IPS-20b (cell line): ENCODE data around the gene EXOC4.
"Not testable (repeated sequence)": the region's sequence is repeated elsewhere in the genome, so short reads cannot be mapped to it uniquely, and the experiment has no call there.

Experiments
- H3K27ac ChIP-seq: one replicate; pipeline ENCODE4 v1.5.1; 2013; ENCODE audit warnings: low read length
- H3K27me3 ChIP-seq: 2 replicates; pipeline ENCODE4 v1.6.1; 2013; ENCODE audit warnings: mild to moderate bottlenecking, low read length, inconsistent platforms; ENCODE audit not compliant: insufficient read depth
- H3K36me3 ChIP-seq: 2 replicates; pipeline ENCODE4 v1.6.1; 2013; ENCODE audit warnings: low read depth, mild to moderate bottlenecking, inconsistent platforms, low read length, moderate library complexity; ENCODE audit not compliant: insufficient read depth
- H3K4me1 ChIP-seq: 2 replicates; pipeline ENCODE4 v1.6.1; 2013; ENCODE audit warnings: mild to moderate bottlenecking, control low read depth, inconsistent platforms, low read length, moderate library complexity; ENCODE audit not compliant: insufficient read depth
- H3K4me3 ChIP-seq: 2 replicates; pipeline ENCODE4 v1.5.1; 2013; ENCODE audit warnings: mild to moderate bottlenecking, low read length, inconsistent platforms
- H3K9ac ChIP-seq: 2 replicates; pipeline ENCODE4 v1.6.1; 2013; ENCODE audit warnings: low read depth, mild to moderate bottlenecking, inconsistent platforms, low read length, moderate library complexity
- H3K9me3 ChIP-seq: 2 replicates; pipeline ENCODE4 v1.6.1; 2013; ENCODE audit warnings: mild to moderate bottlenecking, low read depth, low read length, inconsistent platforms; ENCODE audit not compliant: insufficient read depth

EXOC4 gene

GRCh38 chr7:133642907-133643306 lies 390.0 kb downstream of the EXOC4 start:
- H3K4me1 ChIP-seq: peaks cover 4% of the 10 kb centered on the region; the same call in 1 of the 2 replicates
- no peak overlapping the region for H3K4me3 ChIP-seq
- no peak overlapping the region for H3K27ac ChIP-seq
- H3K27me3 ChIP-seq: no peaks in the 10 kb centered on the region
- no peaks in the 10 kb centered on the region for H3K9me3 ChIP-seq
- H3K36me3 ChIP-seq: no peaks in the 10 kb centered on the region
- no peak overlapping the region for H3K9ac ChIP-seq

- H3K36me3 ChIP-seq, H3K4me3 ChIP-seq, H3K4me1 ChIP-seq, H3K9ac ChIP-seq, H3K27me3 ChIP-seq, H3K9me3 ChIP-seq, H3K27ac ChIP-seq: not testable (repeated sequence)
Observed at GRCh38 chr7:133643652-133644051, 390.8 kb downstream of the EXOC4 start.

GRCh38 chr7:133645884-133646391 lies 393.1 kb downstream of the EXOC4 start:
- H3K9ac ChIP-seq: no peak overlapping the region
- H3K9me3 ChIP-seq: no peaks in the 10 kb centered on the region

GRCh38 chr7:133646472-133647315 lies 393.8 kb downstream of the EXOC4 start:
- Histone ChIP-seq H3K27ac (no peak overlapping the region), H3K27me3 (no peaks in the 10 kb centered on the region), H3K36me3 (no peaks in the 10 kb centered on the region), H3K9me3 (no peaks in the 10 kb centered on the region), H3K4me1 (peaks cover 4% of the 10 kb centered on the region; the same call in 1 of the 2 replicates), H3K9ac (no peak overlapping the region), H3K4me3 (no peak overlapping the region)

More at GRCh38 chr7:133645884-133646391, 393.1 kb downstream of the EXOC4 start:
- H3K36me3 ChIP-seq: no peaks in the 10 kb centered on the region
- no peaks in the 10 kb centered on the region for H3K27me3 ChIP-seq
- H3K4me3 ChIP-seq: no peak overlapping the region
- no peak overlapping the region for H3K27ac ChIP-seq
- H3K4me1 ChIP-seq: peaks cover 4% of the 10 kb centered on the region; the same call in 1 of the 2 replicates

GRCh38 chr7:133649593-133649992 lies 396.7 kb downstream of the EXOC4 start:
- Histone ChIP-seq H3K27ac (no peak overlapping the region), H3K9ac (no peak overlapping the region), H3K9me3 (no peaks in the 10 kb centered on the region), H3K4me1 (peaks cover 4% of the 10 kb centered on the region; the same call in 1 of the 2 replicates), H3K4me3 (no peak overlapping the region), H3K36me3 (no peaks in the 10 kb centered on the region), H3K27me3 (no peaks in the 10 kb centered on the region)

GRCh38 chr7:133650069-133650468 lies 397.2 kb downstream of the EXOC4 start:
- Histone ChIP-seq H3K4me1 (peaks cover 4% of the 10 kb centered on the region; the same call in 1 of the 2 replicates), H3K9me3 (no peaks in the 10 kb centered on the region), H3K27me3 (no peaks in the 10 kb centered on the region), H3K4me3 (no peak overlapping the region), H3K27ac (no peak overlapping the region), H3K36me3 (no peaks in the 10 kb centered on the region), H3K9ac (no peak overlapping the region)

- no peak overlapping the region for H3K9ac ChIP-seq
- no peak overlapping the region for H3K27ac ChIP-seq
- H3K36me3 ChIP-seq: no peaks in the 10 kb centered on the region
- H3K4me1 ChIP-seq: peaks cover 4% of the 10 kb centered on the region; the same call in 1 of the 2 replicates
- no peak overlapping the region for H3K4me3 ChIP-seq
- H3K27me3 ChIP-seq: no peaks in the 10 kb centered on the region
- no peaks in the 10 kb centered on the region for H3K9me3 ChIP-seq
Observed at GRCh38 chr7:133650487-133651300, 397.8 kb downstream of the EXOC4 start.

- no peaks in the 10 kb centered on the region for H3K9me3 ChIP-seq
- no peaks in the 10 kb centered on the region for H3K27me3 ChIP-seq
- H3K4me1 ChIP-seq: no peaks in the 10 kb centered on the region
- H3K27ac ChIP-seq: no peak overlapping the region
- H3K4me3 ChIP-seq: no peak overlapping the region
- H3K9ac ChIP-seq: no peak overlapping the region
- H3K36me3 ChIP-seq: no peaks in the 10 kb centered on the region
Observed at GRCh38 chr7:133652547-133652946, 399.7 kb downstream of the EXOC4 start.

- Histone ChIP-seq H3K4me1 (no peaks in the 10 kb centered on the region), H3K36me3 (no peaks in the 10 kb centered on the region), H3K27me3 (no peaks in the 10 kb centered on the region), H3K9ac (no peak overlapping the region), H3K4me3 (no peak overlapping the region), H3K27ac (no peak overlapping the region), H3K9me3 (no peaks in the 10 kb centered on the region)
Observed at GRCh38 chr7:133654547-133654946, 401.7 kb downstream of the EXOC4 start.

- H3K4me1 ChIP-seq: peaks cover 8% of the 10 kb centered on the region
- H3K4me3 ChIP-seq: no peak overlapping the region
- H3K27ac ChIP-seq: no peak overlapping the region
- H3K27me3 ChIP-seq: no peaks in the 10 kb centered on the region
- H3K9me3 ChIP-seq: no peaks in the 10 kb centered on the region
- H3K36me3 ChIP-seq: no peaks in the 10 kb centered on the region
- H3K9ac ChIP-seq: no peak overlapping the region
Observed at GRCh38 chr7:133662276-133662675, 409.4 kb downstream of the EXOC4 start.

GRCh38 chr7:133662830-133663229 lies 410.0 kb downstream of the EXOC4 start:
- Histone ChIP-seq H3K9me3 (no peaks in the 10 kb centered on the region), H3K27ac (no peak overlapping the region), H3K4me1 (peaks cover 8% of the 10 kb centered on the region), H3K4me3 (no peak overlapping the region), H3K9ac (no peak overlapping the region), H3K36me3 (no peaks in the 10 kb centered on the region), H3K27me3 (no peaks in the 10 kb centered on the region)
